GM20000 (cell line): ENCODE results near the gene PPCS.

Experiments
- DNase-seq: peaks from one replicate; pipeline ENCODE4 v3.0.0; 2012; ENCODE audit warnings: low spot score
- CTCF ChIP-seq: IDR thresholded peaks from 2 replicates; pipeline ENCODE4 v1.5.1; 2012; ENCODE audit warnings: mild to moderate bottlenecking, control low read depth; ENCODE audit errors: extremely low read depth, missing control alignments

PPCS gene

GRCh38 chr1:42453386-42453785, 3.0 kb upstream of the PPCS start:
- TF ChIP-seq CTCF = no peak
- no peak for DNase-seq

- TF ChIP-seq CTCF = no peak
- no peak for DNase-seq
These were observed 1.9 kb upstream of the PPCS start for GRCh38 chr1:42454403-42454802.

GRCh38 chr1:42456754-42457089, 379 bp downstream of the PPCS start:
- DNase-seq = peak; percentile 77
- no peak for TF ChIP-seq CTCF

- TF ChIP-seq CTCF = no peak
- no peak for DNase-seq
These were observed 4.9 kb downstream of the PPCS start for GRCh38 chr1:42461196-42461595.

- peak; percentile 95 for DNase-seq
- TF ChIP-seq CTCF = no peak
These were observed 6.8 kb downstream of the PPCS start, which contains the start of gene CCDC30 for GRCh38 chr1:42462828-42463763. Gene CCDC30, plus strand, starts transcription at chr1:42463286. Its CDS starts 17,266 bp downstream, at chr1:42480552.

GRCh38 chr1:42463921-42464320, 7.6 kb downstream of the PPCS start:
- TF ChIP-seq CTCF = no peak

GRCh38 chr1:42466030-42466429, 9.7 kb downstream of the PPCS start:
- TF ChIP-seq CTCF = no peak

More at GRCh38 chr1:42463921-42464320, 7.6 kb downstream of the PPCS start:
- DNase-seq = no peak

More at GRCh38 chr1:42466030-42466429, 9.7 kb downstream of the PPCS start:
- no peak for DNase-seq
